Upper lobe of right lung (tissue), 1 donor: ENCODE results near the gene COQ4. TPM values are rescaled to one million over a fixed set of nuclear protein-coding genes. Genes with fewer than 3 reads are reported as not detected.

Source experiments
- ATAC-seq: fragments of 200-7000 bp; cut with Tn5 transposase; one replicate; pipeline ENCODE4 v1.9.1; 2020; ENCODE audit warnings: mild to moderate bottlenecking, moderate library complexity
- DNase-seq: peaks from one replicate; pipeline ENCODE4 v3.0.0-alpha.2; 2020
- H3K27ac ChIP-seq: fragments of 200-600 bp; one replicate; pipeline ENCODE4 v1.8.0; 2022
- H3K27me3 ChIP-seq: fragments of 200-600 bp; one replicate; pipeline ENCODE4 v1.8.0; 2022; ENCODE audit warnings: mild to moderate bottlenecking
- H3K36me3 ChIP-seq: fragments of 200-600 bp; one replicate; pipeline ENCODE4 v1.8.0; 2022
- H3K4me1 ChIP-seq: fragments of 200-600 bp; one replicate; pipeline ENCODE4 v1.8.0; 2022
- H3K4me3 ChIP-seq: fragments of 200-600 bp; one replicate; pipeline ENCODE4 v1.8.0; 2022; ENCODE audit warnings: mild to moderate bottlenecking
- H3K9me3 ChIP-seq: fragments of 200-600 bp; one replicate; pipeline ENCODE4 v1.8.0; 2022
- intact Hi-C: fragments of 100-400 bp; cut with DNase I; formaldehyde crosslinking; loops from one replicate; pipeline ENCODE4 v1.11.0; 2022
- total RNA-seq: library from RNA; stranded (reverse); fragmentation: NEBNext Ultra II Directional; extraction: Animal tissue kit (Norgen Biotek cat#: 25700); gene quantifications from one replicate; pipeline ENCODE4 v1.2.1, GENCODE V29; 2021
- TF ChIP-seq, protein P1 (sequence below): fragments of 200-600 bp; IDR thresholded peaks from one replicate; pipeline ENCODE4 v1.8.0; 2022; ENCODE audit warnings: antibody characterized with exemption
- donor health status: DM: no; HTN: yes; CAD: no; lungs with severe emphysema.

Gene COQ4
- total RNA-seq, 1 donor from 2014 or later, result 31.0 TPM

DNA sequence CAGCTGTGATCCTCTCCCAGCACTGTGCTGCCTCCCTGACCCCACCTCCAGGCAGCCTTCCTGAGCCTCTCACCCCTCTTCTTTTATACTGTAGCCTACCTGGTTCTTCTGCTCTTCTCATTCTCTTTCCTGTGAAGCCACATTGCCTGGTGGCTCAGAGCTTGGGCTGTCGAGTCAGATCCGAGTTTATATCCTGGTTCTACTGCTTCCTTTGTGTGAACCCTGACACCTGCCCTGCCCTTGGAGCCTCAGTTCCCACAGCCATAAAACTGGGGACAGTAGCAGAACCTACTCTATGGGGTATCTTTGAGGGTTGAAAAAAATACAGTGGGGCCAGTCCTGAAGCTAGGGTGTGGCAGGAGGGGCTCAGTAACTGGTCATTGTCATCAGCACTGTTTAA lies 26.5 kb downstream of the COQ4 start:
- no peak for DNase-seq
- TF ChIP-seq, protein P1, sequence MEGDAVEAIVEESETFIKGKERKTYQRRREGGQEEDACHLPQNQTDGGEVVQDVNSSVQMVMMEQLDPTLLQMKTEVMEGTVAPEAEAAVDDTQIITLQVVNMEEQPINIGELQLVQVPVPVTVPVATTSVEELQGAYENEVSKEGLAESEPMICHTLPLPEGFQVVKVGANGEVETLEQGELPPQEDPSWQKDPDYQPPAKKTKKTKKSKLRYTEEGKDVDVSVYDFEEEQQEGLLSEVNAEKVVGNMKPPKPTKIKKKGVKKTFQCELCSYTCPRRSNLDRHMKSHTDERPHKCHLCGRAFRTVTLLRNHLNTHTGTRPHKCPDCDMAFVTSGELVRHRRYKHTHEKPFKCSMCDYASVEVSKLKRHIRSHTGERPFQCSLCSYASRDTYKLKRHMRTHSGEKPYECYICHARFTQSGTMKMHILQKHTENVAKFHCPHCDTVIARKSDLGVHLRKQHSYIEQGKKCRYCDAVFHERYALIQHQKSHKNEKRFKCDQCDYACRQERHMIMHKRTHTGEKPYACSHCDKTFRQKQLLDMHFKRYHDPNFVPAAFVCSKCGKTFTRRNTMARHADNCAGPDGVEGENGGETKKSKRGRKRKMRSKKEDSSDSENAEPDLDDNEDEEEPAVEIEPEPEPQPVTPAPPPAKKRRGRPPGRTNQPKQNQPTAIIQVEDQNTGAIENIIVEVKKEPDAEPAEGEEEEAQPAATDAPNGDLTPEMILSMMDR, result no peak
- H3K27me3 ChIP-seq, result no peaks in the 10 kb centered on the region
- peaks cover 76% of the 10 kb centered on the region for H3K36me3 ChIP-seq
- H3K4me1 ChIP-seq, result no peaks in the 10 kb centered on the region
- no peaks in the 10 kb centered on the region for H3K9me3 ChIP-seq
- intact Hi-C loops, result loop anchor here (10.0 kb wide), 1 partner anchor 54 kb away; no protein-coding TSS in a partner anchor
- ATAC-seq, result no peak
- no peak overlapping the region for H3K4me3 ChIP-seq
- H3K27ac ChIP-seq, result no peak overlapping the region

DNA sequence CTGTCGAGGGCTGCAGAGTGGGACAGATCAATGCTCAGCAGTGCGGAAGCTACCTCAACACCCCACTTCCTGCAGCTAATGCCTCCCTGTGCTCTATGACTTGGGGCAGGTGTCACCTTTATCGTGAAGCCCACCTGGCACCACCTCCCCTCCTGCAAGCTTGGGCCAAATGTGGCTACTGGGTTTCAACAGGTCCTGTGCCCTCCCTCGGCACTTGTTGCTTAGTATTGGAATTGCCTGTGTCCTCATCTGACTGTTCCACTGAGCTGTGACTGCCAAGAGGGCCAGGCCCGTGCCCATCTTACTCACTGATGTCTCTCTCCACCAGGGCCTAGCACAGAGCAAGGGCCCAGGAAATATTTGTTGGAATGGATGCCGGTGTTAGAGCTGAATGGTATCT lies 27.1 kb downstream of the COQ4 start:
- intact Hi-C loops, result loop anchor here (10.0 kb wide), 1 partner anchor 55 kb away; no protein-coding TSS in a partner anchor
- ATAC-seq, result no peak
- Histone ChIP-seq H3K4me3 (no peak overlapping the region), H3K9me3 (no peaks in the 10 kb centered on the region), H3K27me3 (no peaks in the 10 kb centered on the region), H3K27ac (no peak overlapping the region), H3K36me3 (peaks cover 70% of the 10 kb centered on the region), H3K4me1 (no peaks in the 10 kb centered on the region)
- no peak for DNase-seq
- TF ChIP-seq, protein P1, result no peak

DNA sequence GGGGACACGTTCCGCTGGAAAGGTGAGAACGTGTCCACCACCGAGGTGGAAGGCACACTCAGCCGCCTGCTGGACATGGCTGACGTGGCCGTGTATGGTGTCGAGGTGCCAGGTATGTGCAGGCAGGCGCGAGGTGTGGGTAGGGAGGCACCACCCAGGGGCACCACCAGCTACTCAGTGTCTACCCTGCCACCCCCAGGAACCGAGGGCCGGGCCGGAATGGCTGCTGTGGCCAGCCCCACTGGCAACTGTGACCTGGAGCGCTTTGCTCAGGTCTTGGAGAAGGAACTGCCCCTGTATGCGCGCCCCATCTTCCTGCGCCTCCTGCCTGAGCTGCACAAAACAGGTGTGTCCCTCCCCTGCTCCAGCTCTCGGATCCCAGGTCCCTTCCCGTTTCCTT lies 32.8 kb downstream of the COQ4 start:
- TF ChIP-seq, protein P1, result no peak
- intact Hi-C loops, result no loop called here
- no peaks in the 10 kb centered on the region for H3K27me3 ChIP-seq
- H3K9me3 ChIP-seq, result no peaks in the 10 kb centered on the region
- no peak overlapping the region for H3K27ac ChIP-seq
- H3K4me1 ChIP-seq, result no peaks in the 10 kb centered on the region
- DNase-seq (no peak), ATAC-seq (no peak)
- H3K36me3 ChIP-seq, result peaks cover 28% of the 10 kb centered on the region
- H3K4me3 ChIP-seq, result no peak overlapping the region

DNA sequence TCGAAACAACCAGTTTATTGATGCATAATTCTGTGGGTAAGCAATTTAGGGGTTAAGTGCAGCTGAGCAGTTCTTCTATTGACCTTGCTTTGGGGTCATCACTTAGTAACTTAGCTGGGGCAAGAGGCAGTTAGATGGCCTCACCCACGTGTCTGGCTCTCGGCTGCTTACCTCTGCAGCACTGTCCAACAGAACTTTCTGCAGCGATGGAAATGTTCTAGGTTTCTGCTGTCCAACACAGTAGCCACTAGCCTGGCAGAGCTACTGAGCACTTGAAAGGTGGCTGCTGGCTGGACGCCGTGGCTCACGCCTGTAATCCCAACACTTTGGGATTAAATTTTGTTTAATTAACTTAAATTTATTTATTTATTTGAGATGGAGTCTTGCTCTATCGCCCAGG lies 35.5 kb downstream of the COQ4 start:
- H3K27me3 ChIP-seq, result no peaks in the 10 kb centered on the region
- peaks cover 11% of the 10 kb centered on the region for H3K4me1 ChIP-seq
- H3K36me3 ChIP-seq, result peaks cover 17% of the 10 kb centered on the region
- no peak for ATAC-seq
- intact Hi-C loops, result no loop called here
- H3K9me3 ChIP-seq, result no peaks in the 10 kb centered on the region
- H3K4me3 ChIP-seq, result no peak overlapping the region
- H3K27ac ChIP-seq, result no peak overlapping the region
- DNase-seq, result no peak
- TF ChIP-seq, protein P1, result no peak

DNA sequence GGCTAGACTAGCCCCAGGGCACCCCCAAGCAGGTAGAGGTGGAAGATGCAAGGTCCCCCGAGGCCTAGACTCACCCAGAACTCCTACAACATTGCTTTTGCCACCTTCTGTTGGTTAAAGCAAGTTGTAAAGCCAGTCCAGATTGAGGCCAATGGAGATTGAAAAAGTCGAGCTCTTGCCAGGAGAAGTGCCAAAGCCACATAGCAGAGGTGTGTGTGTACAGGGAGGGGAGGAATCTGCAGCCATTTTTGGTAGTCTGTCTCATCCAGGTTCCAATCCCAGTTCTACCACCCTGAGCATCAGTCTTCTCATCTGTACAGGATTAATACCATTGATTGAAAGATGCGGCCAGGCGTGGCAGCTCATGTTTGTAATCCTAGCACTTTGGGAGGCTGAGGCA lies 36.2 kb downstream of the COQ4 start:
- ATAC-seq (no peak), DNase-seq (no peak)
- H3K9me3 ChIP-seq, result no peaks in the 10 kb centered on the region
- peaks cover 11% of the 10 kb centered on the region for H3K4me1 ChIP-seq
- no peak overlapping the region for H3K4me3 ChIP-seq
- intact Hi-C loops, result no loop called here
- H3K36me3 ChIP-seq, result peaks cover 12% of the 10 kb centered on the region
- no peak overlapping the region for H3K27ac ChIP-seq
- no peaks in the 10 kb centered on the region for H3K27me3 ChIP-seq
- TF ChIP-seq, protein P1, result no peak

DNA sequence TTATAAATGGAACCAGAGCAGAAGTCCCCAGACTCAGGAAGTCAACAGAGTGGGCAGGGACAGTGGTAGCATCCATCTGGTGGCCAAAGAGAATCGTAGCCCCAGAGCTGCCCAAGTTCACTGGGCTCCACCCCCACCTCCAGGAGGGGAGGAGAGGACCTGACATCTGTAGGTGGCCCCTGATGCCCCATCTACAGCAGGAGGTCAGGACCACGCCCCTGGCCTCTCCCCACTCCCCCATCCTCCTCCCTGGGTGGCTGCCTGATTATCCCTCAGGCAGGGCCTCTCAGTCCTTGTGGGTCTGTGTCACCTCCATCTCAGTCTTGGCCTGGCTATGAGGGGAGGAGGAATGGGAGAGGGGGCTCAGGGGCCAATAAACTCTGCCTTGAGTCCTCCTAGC lies 38.2 kb downstream of the COQ4 start:
- Histone ChIP-seq H3K4me3 (no peak overlapping the region), H3K27ac (no peak overlapping the region), H3K36me3 (peaks cover 2% of the 10 kb centered on the region), H3K27me3 (no peaks in the 10 kb centered on the region), H3K9me3 (no peaks in the 10 kb centered on the region), H3K4me1 (peaks cover 24% of the 10 kb centered on the region)
- ATAC-seq, result no peak
- intact Hi-C loops, result loop anchor here (5.0 kb wide), 1 partner anchor 51 kb away; no protein-coding TSS in a partner anchor
- DNase-seq, result no peak
- TF ChIP-seq, protein P1, result no peak
